Measurements from ENCODE around the gene C2. TPM values are rescaled to one million over a fixed set of nuclear protein-coding genes. Genes with fewer than 3 reads are reported as not detected.
"Not testable (repeated sequence)": the region's sequence is repeated elsewhere in the genome, so short reads cannot be mapped to it uniquely, and the experiment has no call there.

The C2 gene
- total RNA-seq, 1 experiment from 2014 or later, result 0.66 TPM

DNA sequence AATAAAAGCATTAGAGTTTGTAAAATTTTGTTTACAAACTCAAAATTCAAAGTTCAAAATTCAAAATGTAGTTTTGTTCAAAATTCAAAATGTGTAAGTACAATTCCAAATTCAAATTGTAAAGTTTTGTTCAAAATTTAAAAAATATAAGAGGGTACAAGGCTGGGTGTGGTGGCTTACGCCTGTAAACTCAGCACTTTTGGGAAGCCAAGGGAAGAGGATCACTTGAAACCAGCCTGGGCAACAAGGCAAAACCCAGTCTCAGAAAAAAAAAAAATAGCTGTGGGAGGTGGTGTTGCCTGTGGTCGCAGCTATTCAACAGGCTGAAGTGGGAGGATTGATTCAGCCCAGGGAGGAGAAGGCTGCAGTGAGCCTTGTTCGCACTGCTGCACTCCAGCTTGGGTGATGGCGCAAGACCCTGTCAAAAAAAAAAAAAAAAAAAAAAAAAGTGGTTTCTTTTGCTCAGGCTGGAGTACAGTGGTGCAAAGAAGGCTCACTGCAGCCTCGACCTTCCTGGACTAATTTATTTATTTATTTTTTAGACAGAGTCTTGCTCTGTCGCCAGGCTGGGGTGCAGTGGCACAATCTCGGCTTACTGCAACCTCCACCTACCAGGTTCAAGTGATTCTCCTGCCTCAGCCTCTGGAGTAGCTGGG is 20.2 kb upstream of the C2 start:
- H3K4ac ChIP-seq (ENCODE audit: low read depth, low read length), result no peak overlapping the region
- DNase-seq, result no peak
- Mint-ChIP-seq H3K4me1 (peaks cover 17 to 23% of the 10 kb centered on the region in 2 experiments), H3K27me3 (ENCODE audit: low read depth) (peaks cover under 1% of the 10 kb centered on the region), H3K36me3 (ENCODE audit: insufficient read depth in 1 of 3, low read depth in 3 of 3) (no peaks in the 10 kb centered on the region), H3K9me3 (no peaks in the 10 kb centered on the region; a peak in 1 of 5 replicates), H3K27ac (no peak overlapping the region), H3K4me3 (no peak overlapping the region)
- H2AFZ ChIP-seq (ENCODE audit: low read length), result no peak overlapping the region
- TF ChIP-seq, protein P1, sequence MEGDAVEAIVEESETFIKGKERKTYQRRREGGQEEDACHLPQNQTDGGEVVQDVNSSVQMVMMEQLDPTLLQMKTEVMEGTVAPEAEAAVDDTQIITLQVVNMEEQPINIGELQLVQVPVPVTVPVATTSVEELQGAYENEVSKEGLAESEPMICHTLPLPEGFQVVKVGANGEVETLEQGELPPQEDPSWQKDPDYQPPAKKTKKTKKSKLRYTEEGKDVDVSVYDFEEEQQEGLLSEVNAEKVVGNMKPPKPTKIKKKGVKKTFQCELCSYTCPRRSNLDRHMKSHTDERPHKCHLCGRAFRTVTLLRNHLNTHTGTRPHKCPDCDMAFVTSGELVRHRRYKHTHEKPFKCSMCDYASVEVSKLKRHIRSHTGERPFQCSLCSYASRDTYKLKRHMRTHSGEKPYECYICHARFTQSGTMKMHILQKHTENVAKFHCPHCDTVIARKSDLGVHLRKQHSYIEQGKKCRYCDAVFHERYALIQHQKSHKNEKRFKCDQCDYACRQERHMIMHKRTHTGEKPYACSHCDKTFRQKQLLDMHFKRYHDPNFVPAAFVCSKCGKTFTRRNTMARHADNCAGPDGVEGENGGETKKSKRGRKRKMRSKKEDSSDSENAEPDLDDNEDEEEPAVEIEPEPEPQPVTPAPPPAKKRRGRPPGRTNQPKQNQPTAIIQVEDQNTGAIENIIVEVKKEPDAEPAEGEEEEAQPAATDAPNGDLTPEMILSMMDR (conservative IDR thresholded peaks at IDR 0.05), result no peak
- no peaks in the 10 kb centered on the region for H3K23me2 ChIP-seq (ENCODE audit: insufficient read length, low read depth, low read length, poor library complexity, severe bottlenecking)
- no peak overlapping the region for H3K23ac ChIP-seq (ENCODE audit: insufficient read length, low read depth, low read length)
- no peak overlapping the region for H4K91ac ChIP-seq (ENCODE audit: insufficient read length, low read depth, low read length)
- no peak overlapping the region for H3K4me2 ChIP-seq (ENCODE audit: insufficient read depth, insufficient read length, low read length)
- no peaks in the 10 kb centered on the region for H3K27me3 ChIP-seq (ENCODE audit: insufficient read depth, low read length)
- no peak overlapping the region for H3T11ph ChIP-seq (ENCODE audit: low read length)
- H2BK15ac ChIP-seq (ENCODE audit: low read depth, low read length), result no peak overlapping the region
- no peaks in the 10 kb centered on the region for H4K20me1 ChIP-seq (ENCODE audit: control insufficient read depth, insufficient read depth, insufficient read length)
- no peak overlapping the region for H4K5ac ChIP-seq (ENCODE audit: insufficient read length, low read depth, low read length)
- no peak overlapping the region for H3K56ac ChIP-seq (ENCODE audit: insufficient read length, low read depth, low read length)
- no peak overlapping the region for H3K9ac ChIP-seq (ENCODE audit: extremely low read depth, insufficient read length, low read length)
- H3K4me1 ChIP-seq (ENCODE audit: insufficient read depth, low read length), result no peaks in the 10 kb centered on the region; the same call in 1 of the 2 replicates
- no peak overlapping the region for H2BK5ac ChIP-seq (ENCODE audit: insufficient read length, low read length)
- WGBS (ENCODE audit: extremely low coverage, insufficient read length, low lambda C conversion rate), result no CpG with 5 or more reads among the region's 7 CpGs
- H3K14ac ChIP-seq (ENCODE audit: insufficient read depth, low read length), result no peak overlapping the region
- H4K8ac ChIP-seq (replicated peaks; ENCODE audit: insufficient read length, low read depth, low read length), result no peak overlapping the region
- H3K79me2 ChIP-seq (ENCODE audit: insufficient read depth, low read length), result no peaks in the 10 kb centered on the region
- no peak overlapping the region for H2BK120ac ChIP-seq (ENCODE audit: low read depth, low read length, poor library complexity, severe bottlenecking)
- H2BK12ac ChIP-seq (ENCODE audit: insufficient read length, low read depth, low read length), result no peak overlapping the region
- H3K9me3 ChIP-seq (ENCODE audit: control insufficient read depth, low read depth, low read length), result no peaks in the 10 kb centered on the region
- H2BK20ac ChIP-seq (ENCODE audit: low read depth, low read length, poor library complexity, severe bottlenecking), result no peak overlapping the region
- H3K18ac ChIP-seq (ENCODE audit: insufficient read length, low read depth, low read length), result no peak overlapping the region
- no peak overlapping the region for H2AK5ac ChIP-seq (ENCODE audit: insufficient read length, low read length)
- no peak overlapping the region for H3K27ac ChIP-seq (ENCODE audit: insufficient read length, low read depth, low read length)
- H3K79me1 ChIP-seq (ENCODE audit: insufficient read depth, low read depth, low read length, poor library complexity, severe bottlenecking), result no peaks in the 10 kb centered on the region

GRCh38 chr6:31908255-31908654 is 19.3 kb upstream of the C2 start:
- not testable (repeated sequence) for H2BK120ac ChIP-seq (ENCODE audit: low read depth, low read length, poor library complexity, severe bottlenecking); H3K27me3 ChIP-seq (ENCODE audit: insufficient read depth, low read length); H3K56ac ChIP-seq (ENCODE audit: insufficient read length, low read depth, low read length); H2BK20ac ChIP-seq (ENCODE audit: low read depth, low read length, poor library complexity, severe bottlenecking); H3K9ac ChIP-seq (ENCODE audit: extremely low read depth, insufficient read length, low read length); H3K23me2 ChIP-seq (ENCODE audit: insufficient read length, low read depth, low read length, poor library complexity, severe bottlenecking); H3K9me3 ChIP-seq (ENCODE audit: control insufficient read depth, low read depth, low read length); H3K79me1 ChIP-seq (ENCODE audit: insufficient read depth, low read depth, low read length, poor library complexity, severe bottlenecking); H2BK15ac ChIP-seq (ENCODE audit: low read depth, low read length); H4K91ac ChIP-seq (ENCODE audit: insufficient read length, low read depth, low read length); H3K4ac ChIP-seq (ENCODE audit: low read depth, low read length); H4K8ac ChIP-seq (replicated peaks; ENCODE audit: insufficient read length, low read depth, low read length); H3K23ac ChIP-seq (ENCODE audit: insufficient read length, low read depth, low read length); H2AFZ ChIP-seq (ENCODE audit: low read length); H3K4me2 ChIP-seq (ENCODE audit: insufficient read depth, insufficient read length, low read length); H2BK5ac ChIP-seq (ENCODE audit: insufficient read length, low read length); H3K4me3 Mint-ChIP-seq; H3K4me1 ChIP-seq (ENCODE audit: insufficient read depth, low read length); H3K27me3 Mint-ChIP-seq (ENCODE audit: low read depth); H3K27ac ChIP-seq (ENCODE audit: insufficient read length, low read depth, low read length); H3K36me3 Mint-ChIP-seq (ENCODE audit: insufficient read depth in 1 of 3, low read depth in 3 of 3); H3K27ac Mint-ChIP-seq; H2AK5ac ChIP-seq (ENCODE audit: insufficient read length, low read length); H3T11ph ChIP-seq (ENCODE audit: low read length); DNase-seq; H3K9me3 Mint-ChIP-seq; H2BK12ac ChIP-seq (ENCODE audit: insufficient read length, low read depth, low read length); H4K20me1 ChIP-seq (ENCODE audit: control insufficient read depth, insufficient read depth, insufficient read length); H4K5ac ChIP-seq (ENCODE audit: insufficient read length, low read depth, low read length); H3K79me2 ChIP-seq (ENCODE audit: insufficient read depth, low read length); H3K14ac ChIP-seq (ENCODE audit: insufficient read depth, low read length); H3K18ac ChIP-seq (ENCODE audit: insufficient read length, low read depth, low read length)
- peaks cover 11 to 17% of the 10 kb centered on the region in 2 experiments for H3K4me1 Mint-ChIP-seq
- no CpG with 5 or more reads among the region's 5 CpGs for WGBS (ENCODE audit: extremely low coverage, insufficient read length, low lambda C conversion rate)

Data from H9 (cell line).